Right cardiac atrium (tissue), 5 donors: ENCODE measurements around the gene BEND2. TPM values are rescaled to one million over a fixed set of nuclear protein-coding genes. Genes with fewer than 3 reads are reported as not detected.
A peak's percentile ranks its signal among the peaks of the same experiment; 100 is the strongest.

Source experiments
- ATAC-seq, 2 donors: fragments of 200-7000 bp; cut with Tn5 transposase; one replicate each; pipeline versions ENCODE4 v1.8.0 to v1.9.1; 2020; ENCODE audit warnings: moderate library complexity in 2 of 2, mild to moderate bottlenecking in 1 of 2
- DNase-seq, 3 donors: peaks; one replicate each; pipeline ENCODE4 v3.0.0-alpha.2; 2020
- H3K27ac ChIP-seq: one replicate; pipeline ENCODE4 v1.5.1; 2013; ENCODE audit warnings: mild to moderate bottlenecking, low read length, control low read depth, moderate library complexity
- H3K27me3 ChIP-seq: one replicate; pipeline ENCODE4 v1.6.1; 2013; ENCODE audit not compliant: control insufficient read depth, insufficient read depth
- H3K4me1 ChIP-seq: one replicate; pipeline ENCODE4 v1.6.1; 2013; ENCODE audit warnings: low read length; ENCODE audit not compliant: control insufficient read depth, insufficient read depth
- H3K4me3 ChIP-seq: one replicate; pipeline ENCODE4 v1.5.1; 2013; ENCODE audit warnings: low read length, control low read depth
- H3K9me3 ChIP-seq: one replicate; pipeline ENCODE4 v1.6.1; 2013; ENCODE audit warnings: low read length; ENCODE audit not compliant: control insufficient read depth
- WGBS: extraction: QIAGEN DNeasy Blood & Tissue Kit; methylation state at CpG from one replicate; pipeline ENCODE4 v1.1.7; 2013; 5-methylcytosine and 5-hydroxymethylcytosine counted together
- intact Hi-C, 4 donors: fragments of 100-400 bp; cut with DNase I; formaldehyde crosslinking; loops; one replicate each; pipeline versions ENCODE4 v1.11.0 to v1.14.0; 2022 to 2023
- polyA plus RNA-seq: library from polyadenylated mRNA; stranded (reverse); fragments of 200-250 nt; gene quantifications from one replicate; pipeline ENCODE4 v1.2.3, GENCODE V29; 2013
- total RNA-seq, 4 donors: library from RNA; stranded (reverse); fragmentation: NEBNext Ultra II Directional; extraction: Animal tissue kit (Norgen Biotek cat#: 25700); gene quantifications; one replicate each; pipeline ENCODE4 v1.2.1, GENCODE V29; 2021
- donor health status: healthy with polysubstance abuse.
- donor health status: DM: no; HTN: yes; CAD: no.
- donor health status: DM: no; HTN: no; CAD: no.
- donor health status: DM: no; HTN: yes; CAD: no; lungs with severe emphysema.
- donor health status: DM: yes; HTN: yes; CAD: no.

Gene BEND2
- total and polyA plus RNA-seq, 5 donors, result 0.11 to 0.85 (median 0.25) TPM

GRCh38 chrX:18146009-18146408, 74.7 kb downstream of the BEND2 start:
- no peak overlapping the region for H3K4me3 ChIP-seq
- intact Hi-C loops, result no loop called here
- ATAC-seq, result no peak
- 72% methylated on average over 2 of the region's 2 CpGs for WGBS
- no peak for DNase-seq
- no peaks in the 10 kb centered on the region for H3K9me3 ChIP-seq
- no peaks in the 10 kb centered on the region for H3K27me3 ChIP-seq
- H3K4me1 ChIP-seq, result peaks cover 1% of the 10 kb centered on the region
- no peak overlapping the region for H3K27ac ChIP-seq

- Histone ChIP-seq H3K27ac (no peak overlapping the region), H3K9me3 (no peaks in the 10 kb centered on the region), H3K4me3 (no peak overlapping the region), H3K27me3 (no peaks in the 10 kb centered on the region), H3K4me1 (no peaks in the 10 kb centered on the region)
- intact Hi-C loops, result no loop called here
- 80% methylated on average over 6 of the region's 6 CpGs for WGBS
- no peak for ATAC-seq
- no peak for DNase-seq
Measured at GRCh38 chrX:18136816-18137215, 83.9 kb downstream of the BEND2 start.

- Histone ChIP-seq H3K27ac (no peak overlapping the region), H3K27me3 (no peaks in the 10 kb centered on the region), H3K4me1 (no peaks in the 10 kb centered on the region), H3K9me3 (no peaks in the 10 kb centered on the region), H3K4me3 (no peak overlapping the region)
- 87% methylated on average over 6 of the region's 6 CpGs for WGBS
- intact Hi-C loops, result no loop called here
- DNase-seq, result peak in 1 of 3 donors; percentile 25
- no peak for ATAC-seq
Measured at GRCh38 chrX:18133605-18134004, 87.1 kb downstream of the BEND2 start.

DNA sequence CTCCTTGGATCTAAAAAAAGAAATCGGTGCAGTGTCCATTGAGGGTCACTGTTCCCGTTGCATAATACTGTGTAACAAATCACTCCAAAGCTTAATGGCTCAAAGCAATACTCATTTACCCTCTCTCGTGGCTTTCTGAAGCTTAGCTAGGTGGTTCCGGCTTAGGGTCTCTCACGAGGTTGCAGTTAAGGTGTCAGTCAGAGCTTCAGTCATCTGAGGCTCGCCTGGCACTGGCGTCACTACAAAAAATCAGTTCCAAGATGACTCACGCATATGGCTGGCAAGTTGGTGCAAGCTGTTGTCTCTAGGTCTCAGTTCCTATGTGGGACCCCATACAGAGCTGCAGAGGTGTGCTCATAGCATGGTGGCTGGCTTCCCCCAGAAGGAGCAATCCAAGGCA, 91.0 kb downstream of the BEND2 start:
- Histone ChIP-seq H3K9me3 (no peaks in the 10 kb centered on the region), H3K4me1 (no peaks in the 10 kb centered on the region), H3K27me3 (no peaks in the 10 kb centered on the region), H3K4me3 (no peak overlapping the region), H3K27ac (no peak overlapping the region)
- no peak for ATAC-seq
- 78% methylated on average over 8 of the region's 8 CpGs for WGBS
- intact Hi-C loops, result no loop called here
- DNase-seq, result no peak

GRCh38 chrX:18126971-18127370, 93.7 kb downstream of the BEND2 start:
- no peaks in the 10 kb centered on the region for H3K4me1 ChIP-seq
- intact Hi-C loops, result no loop called here
- no peak for DNase-seq
- no peaks in the 10 kb centered on the region for H3K9me3 ChIP-seq
- no peak overlapping the region for H3K4me3 ChIP-seq
- no peaks in the 10 kb centered on the region for H3K27me3 ChIP-seq
- ATAC-seq, result no peak
- H3K27ac ChIP-seq, result no peak overlapping the region

GRCh38 chrX:18119856-18120255, 100.8 kb downstream of the BEND2 start:
- 80% methylated on average over 2 of the region's 2 CpGs for WGBS
- intact Hi-C loops, result no loop called here
- Histone ChIP-seq H3K27me3 (no peaks in the 10 kb centered on the region), H3K27ac (no peak overlapping the region), H3K4me1 (no peaks in the 10 kb centered on the region), H3K9me3 (no peaks in the 10 kb centered on the region), H3K4me3 (no peak overlapping the region)
- DNase-seq, result no peak
- ATAC-seq, result no peak

Other genes with a start within 250 kb of the BEND2 start
- gene SCML2, start 133.8 kb upstream of the BEND2 start, total RNA-seq, result 1 to 10 TPM; 1.2 TPM
- gene SCML2, start 133.8 kb upstream of the BEND2 start, polyA plus RNA-seq, result 1.7 TPM
- gene CDKL5, start 204.7 kb upstream of the BEND2 start, total RNA-seq, result 10 to 100 TPM; 11.2 to 15.9 (median 14.8) TPM
- 3.3 TPM for gene CDKL5, start 204.7 kb upstream of the BEND2 start, polyA plus RNA-seq